SK-N-MC (cell line): Measurements from ENCODE around the gene FOXA3.
"Not testable (repeated sequence)": the region's sequence is repeated elsewhere in the genome, so short reads cannot be mapped to it uniquely, and the experiment has no call there.

Experiments
- DNase-seq: peaks from one replicate; pipeline ENCODE4 v3.0.0-alpha.2; 2011; ENCODE audit warnings: low read depth, low spot score
- H3K27ac ChIP-seq: fragments of 200-600 bp; sonication (generic); 2 replicates; pipeline ENCODE4 v1.5.1; 2016; ENCODE audit warnings: mixed run types
- H3K36me3 ChIP-seq: fragments of 200-600 bp; sonication (generic); 2 replicates; pipeline ENCODE4 v1.6.1; 2017; ENCODE audit warnings: antibody characterized with exemption, low read length, mixed read lengths; ENCODE audit not compliant: insufficient read depth
- H3K4me3 ChIP-seq: fragments of 200-600 bp; sonication (generic); 2 replicates; pipeline ENCODE4 v1.5.1; 2016
- H3K9ac ChIP-seq: fragments of 200-600 bp; sonication (generic); 2 replicates; pipeline ENCODE4 v1.8.0; 2017; ENCODE audit warnings: mixed run types, mixed read lengths; ENCODE audit not compliant: insufficient read length
- H3K9me3 ChIP-seq: fragments of 200-600 bp; sonication (generic); 2 replicates; pipeline ENCODE4 v1.6.1; 2017; ENCODE audit warnings: low read depth, mild to moderate bottlenecking, antibody characterized with exemption, low read length, moderate library complexity, mixed read lengths
- EZH2 ChIP-seq: fragments of 200-600 bp; sonication (generic); IDR thresholded peaks from one replicate; pipeline ENCODE4 v1.6.1; 2017; ENCODE audit warnings: antibody characterized with exemption
- FOXP2 ChIP-seq: optimal IDR thresholded peaks from 2 replicates; pipeline ENCODE3; 2011; ENCODE audit warnings: mild to moderate bottlenecking, moderate library complexity; ENCODE audit not compliant: insufficient read depth; ENCODE audit errors: extremely low read length, control extremely low read depth
- POLR2AphosphoS5 ChIP-seq: IDR thresholded peaks from 2 replicates; pipeline ENCODE4 v1.6.1; 2012; ENCODE audit warnings: mild to moderate bottlenecking, low read depth, low read length, borderline replicate concordance

FOXA3 gene

DNA sequence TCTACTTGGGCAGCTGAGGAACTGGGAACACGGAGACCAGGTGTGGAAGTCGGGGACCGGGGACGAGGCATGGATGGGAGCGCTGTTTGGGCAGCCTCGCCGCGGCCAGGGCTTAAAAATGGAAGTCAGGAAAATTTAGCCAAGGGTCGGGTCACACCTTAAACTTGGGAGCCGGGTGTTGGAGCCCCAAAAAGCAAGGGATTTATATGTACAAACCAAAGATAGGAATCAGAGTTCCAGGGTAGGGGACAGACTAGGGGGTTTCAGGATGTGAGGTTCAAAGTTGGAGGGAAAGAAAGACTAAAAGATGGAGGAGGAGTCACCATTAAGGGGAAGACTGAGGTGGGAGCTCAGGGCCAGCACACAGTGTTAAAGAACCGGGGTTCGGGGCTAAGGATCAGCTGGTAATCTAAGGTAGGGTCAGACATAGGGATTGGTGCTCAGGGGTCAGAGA lies 530 bp downstream of the FOXA3 start:
- TF ChIP-seq EZH2 (no peak), FOXP2 (no peak), POLR2AphosphoS5 (no peak)
- Histone ChIP-seq H3K9ac (no peak overlapping the region), H3K9me3 (no peaks in the 10 kb centered on the region), H3K4me3 (peak overlapping the region; percentile 96), H3K36me3 (peaks cover 7% of the 10 kb centered on the region; the same call in 1 of the 2 replicates), H3K27ac (no peak overlapping the region)
- DNase-seq, result no peak

DNA sequence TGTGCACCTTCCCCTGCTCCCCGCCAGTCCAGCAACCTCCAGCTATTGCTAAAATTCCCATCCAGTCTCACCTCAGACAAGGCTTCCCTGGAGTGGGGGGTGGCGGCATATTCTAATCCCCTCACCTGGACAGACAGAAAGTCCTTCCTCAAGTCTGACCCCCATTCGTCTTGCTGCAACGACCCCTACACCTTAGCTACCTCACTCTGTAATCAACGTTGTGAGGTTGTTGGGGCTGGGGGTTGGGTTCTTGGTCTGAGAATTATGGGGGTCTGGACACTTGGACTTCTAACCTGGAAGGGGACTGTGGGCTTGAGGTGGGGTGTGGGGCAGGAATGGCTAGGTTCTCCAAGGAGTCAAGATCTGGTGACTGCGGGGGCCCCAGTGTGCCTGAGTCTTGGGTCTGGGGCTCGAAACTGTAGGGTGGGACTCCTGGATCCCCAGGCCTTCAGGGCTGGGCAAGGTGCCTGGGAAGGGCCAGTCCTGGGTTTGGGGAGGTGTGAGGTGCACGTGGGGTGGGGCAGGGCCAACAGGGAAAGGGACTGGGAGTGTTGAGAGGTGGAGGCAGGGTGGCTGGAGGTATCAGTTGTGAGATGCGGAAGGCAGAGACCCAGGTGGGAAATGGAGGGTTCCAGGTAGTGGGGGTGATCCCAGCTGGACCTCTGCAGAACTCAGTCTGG lies 1.3 kb downstream of the FOXA3 start:
- H3K27ac ChIP-seq, result no peak overlapping the region
- no peak overlapping the region for H3K4me3 ChIP-seq
- no peak overlapping the region for H3K9ac ChIP-seq

DNA sequence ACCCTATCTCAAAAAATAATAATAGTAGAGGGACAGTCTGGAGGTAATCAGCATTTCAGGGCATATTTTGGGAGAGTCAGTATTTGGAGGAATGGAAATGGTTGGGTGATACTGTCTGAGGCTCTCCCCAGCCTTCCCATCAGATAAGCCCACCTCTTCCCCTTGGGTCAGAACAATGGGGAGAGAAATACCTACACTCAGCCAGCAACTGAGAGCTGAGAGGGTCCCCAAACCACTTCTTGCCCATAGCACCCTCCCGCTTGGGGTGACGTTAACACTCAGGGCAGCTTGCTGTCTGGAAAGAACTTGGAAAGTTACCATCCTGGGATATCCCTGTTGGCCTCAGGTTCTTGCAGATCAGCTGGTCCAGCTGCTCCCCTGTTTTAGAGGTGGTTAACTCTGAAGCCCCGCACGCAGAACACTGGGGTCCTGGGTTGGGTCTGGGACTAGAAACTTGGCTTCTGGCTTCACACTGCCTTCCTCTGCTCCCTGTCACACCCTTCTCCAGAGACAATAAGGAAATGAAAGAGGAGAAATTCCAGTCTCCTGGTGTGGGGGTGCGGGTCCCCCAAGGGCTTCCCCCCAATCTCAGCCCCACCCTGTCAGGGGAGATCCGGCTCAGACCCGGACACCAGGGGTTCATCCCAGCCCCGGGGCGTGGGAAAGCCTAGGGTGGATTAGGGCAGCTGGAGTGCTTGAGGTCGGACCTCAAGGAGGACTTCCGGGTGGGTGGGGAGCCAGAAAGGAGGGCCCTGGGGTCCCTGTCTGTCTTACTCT lies 2.5 kb downstream of the FOXA3 start:
- Histone ChIP-seq H3K9me3 (no peaks in the 10 kb centered on the region), H3K27ac (no peak overlapping the region), H3K36me3 (no peaks in the 10 kb centered on the region), H3K9ac (no peak overlapping the region), H3K4me3 (no peak overlapping the region)
- DNase-seq, result no peak
- TF ChIP-seq EZH2 (no peak), POLR2AphosphoS5 (no peak), FOXP2 (no peak)

More for the DNA sequence above, 1.3 kb downstream of the FOXA3 start:
- Histone ChIP-seq H3K36me3 (peaks cover 4% of the 10 kb centered on the region; the same call in 1 of the 2 replicates), H3K9me3 (no peaks in the 10 kb centered on the region)
- TF ChIP-seq POLR2AphosphoS5, result no peak
- no peak for TF ChIP-seq FOXP2
- TF ChIP-seq EZH2, result no peak
- DNase-seq, result no peak

DNA sequence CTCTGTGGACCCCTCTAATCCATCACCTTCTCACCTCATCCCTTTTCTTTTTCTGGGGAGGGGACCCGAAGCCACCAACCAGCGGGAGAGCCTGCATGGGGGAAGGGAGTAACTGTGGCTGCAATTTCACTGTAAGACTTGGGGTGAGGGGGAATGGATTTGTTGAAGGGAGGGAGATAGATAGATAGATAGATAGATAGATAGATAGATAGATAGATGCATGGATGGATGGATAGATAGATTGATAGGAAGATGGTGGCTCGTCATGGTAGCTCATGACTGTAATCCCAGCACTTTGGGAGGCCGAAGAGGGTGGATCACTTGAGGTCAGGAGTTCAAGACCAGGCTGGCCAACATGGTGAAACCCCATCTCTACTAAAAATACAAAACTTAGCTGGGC lies 3.1 kb downstream of the FOXA3 start:
- H3K27ac ChIP-seq, H3K9me3 ChIP-seq, H3K4me3 ChIP-seq, DNase-seq, H3K36me3 ChIP-seq, H3K9ac ChIP-seq: not testable (repeated sequence)

DNA sequence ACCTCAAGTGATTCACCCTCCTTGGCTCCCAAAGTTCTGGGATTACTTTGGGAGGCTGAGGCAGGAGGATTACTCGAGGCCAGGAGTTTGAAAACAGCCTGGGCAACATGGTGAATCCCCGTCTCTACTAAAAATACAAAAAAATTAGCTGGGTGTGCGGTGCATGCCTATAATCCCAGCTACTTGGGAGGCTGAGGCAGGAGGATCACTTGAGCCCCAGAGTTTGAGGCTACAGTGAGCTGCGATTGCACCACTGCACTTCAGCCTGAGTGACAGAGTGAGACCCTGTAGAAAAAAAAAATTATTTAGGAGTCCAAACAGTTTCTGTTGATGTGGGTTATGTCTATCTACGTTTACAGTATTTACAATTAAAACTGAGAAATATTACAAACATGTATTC lies 6.7 kb downstream of the FOXA3 start:
- no peak for TF ChIP-seq POLR2AphosphoS5
- TF ChIP-seq EZH2, result no peak
- TF ChIP-seq FOXP2, result no peak
- Histone ChIP-seq H3K27ac (no peak overlapping the region), H3K4me3 (no peak overlapping the region), H3K36me3 (no peaks in the 10 kb centered on the region), H3K9me3 (no peaks in the 10 kb centered on the region), H3K9ac (no peak overlapping the region)
- DNase-seq, result no peak

DNA sequence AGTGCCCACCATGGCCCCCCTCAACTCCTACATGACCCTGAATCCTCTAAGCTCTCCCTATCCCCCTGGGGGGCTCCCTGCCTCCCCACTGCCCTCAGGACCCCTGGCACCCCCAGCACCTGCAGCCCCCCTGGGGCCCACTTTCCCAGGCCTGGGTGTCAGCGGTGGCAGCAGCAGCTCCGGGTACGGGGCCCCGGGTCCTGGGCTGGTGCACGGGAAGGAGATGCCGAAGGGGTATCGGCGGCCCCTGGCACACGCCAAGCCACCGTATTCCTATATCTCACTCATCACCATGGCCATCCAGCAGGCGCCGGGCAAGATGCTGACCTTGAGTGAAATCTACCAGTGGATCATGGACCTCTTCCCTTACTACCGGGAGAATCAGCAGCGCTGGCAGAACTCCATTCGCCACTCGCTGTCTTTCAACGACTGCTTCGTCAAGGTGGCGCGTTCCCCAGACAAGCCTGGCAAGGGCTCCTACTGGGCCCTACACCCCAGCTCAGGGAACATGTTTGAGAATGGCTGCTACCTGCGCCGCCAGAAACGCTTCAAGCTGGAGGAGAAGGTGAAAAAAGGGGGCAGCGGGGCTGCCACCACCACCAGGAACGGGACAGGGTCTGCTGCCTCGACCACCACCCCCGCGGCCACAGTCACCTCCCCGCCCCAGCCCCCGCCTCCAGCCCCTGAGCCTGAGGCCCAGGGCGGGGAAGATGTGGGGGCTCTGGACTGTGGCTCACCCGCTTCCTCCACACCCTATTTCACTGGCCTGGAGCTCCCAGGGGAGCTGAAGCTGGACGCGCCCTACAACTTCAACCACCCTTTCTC lies 8.2 kb downstream of the FOXA3 start:
- H3K9me3 ChIP-seq, result no peaks in the 10 kb centered on the region
- H3K36me3 ChIP-seq, result no peaks in the 10 kb centered on the region
- DNase-seq, result no peak
- no peak for TF ChIP-seq EZH2
- no peak for TF ChIP-seq POLR2AphosphoS5
- no peak for TF ChIP-seq FOXP2
- H3K4me3 ChIP-seq, result no peak overlapping the region
- H3K27ac ChIP-seq, result no peak overlapping the region
- no peak overlapping the region for H3K9ac ChIP-seq

DNA sequence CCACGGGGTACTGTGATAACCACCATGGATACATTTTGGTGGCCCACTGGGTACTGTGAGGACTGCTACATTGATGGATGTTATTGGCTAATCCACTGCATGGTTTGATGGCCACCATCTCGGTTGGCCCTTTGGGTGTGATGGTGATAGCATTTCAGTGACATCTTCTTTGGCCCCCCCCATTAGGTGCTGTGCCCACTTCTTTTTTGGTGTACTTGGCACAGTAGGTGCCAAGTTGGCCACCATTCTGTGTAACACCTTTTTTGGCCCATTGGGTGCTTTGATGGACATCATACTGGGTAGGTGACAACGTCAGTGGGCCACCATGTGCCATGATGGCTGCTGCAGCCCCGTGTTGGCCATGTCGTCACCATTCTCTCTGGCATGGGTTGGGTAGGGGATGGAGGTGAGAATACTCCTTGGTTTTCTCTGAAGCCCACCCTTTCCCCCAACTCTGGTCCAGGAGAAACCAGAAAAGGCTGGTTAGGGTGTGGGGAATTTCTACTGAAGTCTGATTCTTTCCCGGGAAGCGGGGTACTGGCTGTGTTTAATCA lies 9.2 kb downstream of the FOXA3 start:
- H3K9me3 ChIP-seq, result no peaks in the 10 kb centered on the region
- no peak overlapping the region for H3K27ac ChIP-seq
- no peak overlapping the region for H3K4me3 ChIP-seq
- H3K9ac ChIP-seq, result no peak overlapping the region
- no peak for TF ChIP-seq EZH2
- TF ChIP-seq FOXP2, result no peak
- no peak for TF ChIP-seq POLR2AphosphoS5
- H3K36me3 ChIP-seq, result no peaks in the 10 kb centered on the region
- DNase-seq, result no peak

DNA sequence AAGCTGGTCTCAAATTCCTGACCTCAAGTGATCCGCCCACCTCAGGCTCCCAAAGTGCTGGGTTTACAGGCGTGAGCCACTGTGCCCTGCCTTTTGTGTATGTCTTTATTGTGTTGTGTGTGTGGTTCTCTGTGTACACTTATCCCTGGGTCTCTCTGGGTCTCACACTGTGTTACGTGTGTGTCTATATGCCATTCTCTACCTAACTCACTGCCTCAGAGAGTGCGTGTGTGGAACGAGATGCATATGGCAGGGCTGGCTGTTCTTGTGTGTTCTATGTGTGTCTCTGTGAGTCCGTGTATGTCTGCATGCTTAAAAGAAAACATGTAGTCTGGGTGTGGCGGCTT lies 10.5 kb downstream of the FOXA3 start:
- TF ChIP-seq POLR2AphosphoS5, result no peak
- TF ChIP-seq EZH2, result no peak
- no peak for TF ChIP-seq FOXP2
- no peak overlapping the region for H3K27ac ChIP-seq
- H3K9me3 ChIP-seq, result no peaks in the 10 kb centered on the region
- H3K36me3 ChIP-seq, result no peaks in the 10 kb centered on the region
- DNase-seq, result no peak
- H3K9ac ChIP-seq, result no peak overlapping the region
- H3K4me3 ChIP-seq, result no peak overlapping the region
